Stimulated activated CD4-positive, alpha-beta T cell treated with anti-CD3 and anti-CD28 coated beads, Interleukin-1b, Interleukin-23, amount 100 ng/mL, for 48 hours (primary cell): ENCODE data around the gene CCL21.
A peak's percentile ranks its signal among the peaks of the same experiment; 100 is the strongest.

ENCODE experiments used
- DNase-seq: peaks from one replicate; pipeline ENCODE4 v3.0.0-alpha.2; 2020

The CCL21 gene

DNA sequence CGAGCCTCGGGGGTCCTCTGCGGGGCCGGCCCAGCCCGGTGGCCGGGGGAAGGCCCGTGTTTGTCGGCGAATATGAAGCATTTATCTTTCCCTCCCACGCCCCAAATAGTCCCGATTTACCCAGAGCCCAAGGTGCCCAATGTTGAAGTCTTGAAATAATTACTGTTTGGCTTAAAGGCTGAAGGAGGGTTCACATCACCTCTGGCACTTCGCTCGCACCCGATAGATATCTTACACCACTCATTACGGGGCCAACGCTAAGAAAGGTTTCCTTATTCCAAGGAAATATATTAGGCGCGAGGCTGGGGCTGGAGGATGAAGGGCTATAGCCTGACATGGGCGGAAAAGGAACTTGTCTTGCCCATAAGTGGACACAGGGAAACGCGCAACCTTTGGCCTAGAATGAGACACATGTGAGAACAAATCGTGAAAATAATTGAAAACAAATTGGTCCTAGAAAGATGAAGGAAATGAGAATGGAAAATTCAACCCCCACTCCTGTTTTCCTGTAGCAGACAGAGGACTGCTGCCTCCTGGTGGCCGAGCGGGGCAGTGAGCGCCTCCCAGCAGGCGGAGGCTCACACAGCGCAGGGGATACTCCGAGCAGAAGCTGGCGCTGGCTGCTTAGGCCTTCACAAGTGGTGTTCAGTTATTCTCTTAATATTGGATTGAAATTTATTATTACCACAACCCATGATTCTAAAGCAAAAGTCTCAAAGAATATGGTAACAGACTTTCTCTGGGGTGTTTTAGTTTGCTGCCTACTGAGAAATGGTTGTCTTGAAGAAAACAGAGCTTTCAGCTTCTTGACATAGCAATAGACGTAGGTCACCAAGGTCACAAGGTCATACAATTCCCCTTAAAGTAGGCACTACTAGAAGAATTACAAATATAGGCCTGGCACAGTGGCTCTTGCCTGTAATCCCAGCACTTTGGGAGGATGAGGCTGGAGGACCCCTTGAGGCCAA, 7.9 kb downstream of the CCL21 start:
- DNase-seq, result peak; percentile 78

DNA sequence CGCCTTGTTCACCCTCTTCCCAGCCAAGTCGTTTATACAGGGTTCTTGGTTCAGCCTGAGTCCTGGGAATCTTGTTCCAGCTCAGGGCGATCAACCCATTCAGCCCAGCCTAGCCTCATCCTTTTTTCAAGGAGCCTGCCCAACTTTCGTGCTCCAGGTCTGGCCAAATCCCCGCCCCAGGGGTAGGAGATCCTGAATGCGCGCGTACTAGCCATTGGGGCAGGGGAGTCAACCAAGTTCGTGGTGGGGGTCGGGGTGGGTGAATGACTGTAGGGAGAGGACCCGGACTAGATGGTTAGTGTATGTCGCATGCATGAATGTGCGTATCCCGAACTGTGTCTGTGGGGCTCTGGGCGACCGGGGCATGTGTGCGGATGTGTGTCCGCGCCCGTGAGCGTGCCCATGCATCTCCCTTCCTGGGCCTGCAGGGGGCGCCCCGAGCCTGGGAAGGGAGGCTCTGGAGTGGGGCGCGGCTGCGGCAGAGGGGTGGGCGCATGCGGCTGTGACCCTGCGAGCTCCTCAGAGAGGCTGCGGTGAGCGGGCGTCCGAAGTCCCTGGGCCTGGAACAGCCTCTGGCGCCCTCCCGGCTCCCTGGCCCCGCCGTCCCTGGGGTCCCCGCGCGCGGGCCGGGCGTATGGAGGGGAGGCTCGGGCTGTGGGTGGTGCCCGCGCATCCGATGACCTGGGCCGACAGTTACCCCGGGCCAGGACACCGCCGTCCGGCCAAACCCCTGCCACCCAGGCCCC, 8.7 kb downstream of the CCL21 start:
- DNase-seq, result peak; percentile 80

DNA sequence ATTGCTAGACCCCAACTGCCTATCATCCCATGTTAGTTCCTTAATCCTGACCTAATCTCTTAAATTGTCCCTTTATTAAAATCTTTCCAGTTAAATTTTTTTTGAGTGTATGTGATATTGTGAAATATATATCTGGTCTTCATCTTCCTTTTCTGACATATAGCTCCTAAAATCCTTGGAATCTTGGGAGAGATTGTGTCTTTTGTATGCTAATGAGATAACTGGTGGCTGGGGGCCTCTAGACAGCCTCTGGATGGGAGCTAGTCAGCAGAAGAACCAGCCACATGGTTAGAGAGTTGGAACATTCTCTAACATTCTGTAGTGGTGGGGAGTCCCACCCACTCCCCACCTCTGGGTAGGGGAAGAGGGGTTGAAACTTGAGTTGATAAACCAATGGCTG, 15.1 kb downstream of the CCL21 start:
- DNase-seq, result no peak

DNA sequence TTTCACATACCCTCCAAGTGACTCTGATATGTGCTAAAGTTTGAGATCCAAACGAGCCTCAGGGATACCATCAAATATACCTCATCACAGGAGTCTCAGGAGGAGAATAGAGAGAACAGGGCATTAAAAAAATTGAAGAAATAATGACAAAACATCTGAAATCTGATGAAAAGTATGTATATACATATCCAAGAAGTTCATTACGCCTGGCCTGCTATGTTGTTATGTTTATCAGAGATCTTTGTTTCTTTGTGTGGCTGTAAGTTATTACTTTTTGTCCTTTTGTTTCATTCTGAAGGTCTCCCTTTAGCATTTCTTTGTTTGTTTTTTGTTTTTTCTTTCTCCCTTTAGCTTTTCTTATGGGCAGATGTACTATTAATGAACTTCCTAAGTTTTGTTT, 16.4 kb downstream of the CCL21 start:
- DNase-seq, result no peak

DNA sequence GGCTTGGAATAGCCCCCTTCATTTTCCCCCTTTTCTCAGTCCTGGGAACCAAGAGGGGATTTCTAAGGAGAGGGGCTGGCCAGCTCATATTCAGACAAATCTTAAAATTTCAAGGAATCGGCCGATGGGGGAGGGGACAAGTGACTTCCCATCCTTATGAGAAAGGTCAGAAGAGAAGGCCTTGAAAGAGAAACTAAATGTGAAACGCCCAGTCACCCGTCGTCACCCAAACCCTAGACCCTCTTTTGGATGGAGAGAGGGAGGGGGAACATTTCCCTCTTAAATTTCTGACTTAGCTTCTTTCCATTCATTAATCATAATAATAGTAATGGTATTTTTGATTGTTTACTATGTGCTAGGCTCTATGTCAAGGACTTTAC, 18.0 kb downstream of the CCL21 start:
- no peak for DNase-seq

DNA sequence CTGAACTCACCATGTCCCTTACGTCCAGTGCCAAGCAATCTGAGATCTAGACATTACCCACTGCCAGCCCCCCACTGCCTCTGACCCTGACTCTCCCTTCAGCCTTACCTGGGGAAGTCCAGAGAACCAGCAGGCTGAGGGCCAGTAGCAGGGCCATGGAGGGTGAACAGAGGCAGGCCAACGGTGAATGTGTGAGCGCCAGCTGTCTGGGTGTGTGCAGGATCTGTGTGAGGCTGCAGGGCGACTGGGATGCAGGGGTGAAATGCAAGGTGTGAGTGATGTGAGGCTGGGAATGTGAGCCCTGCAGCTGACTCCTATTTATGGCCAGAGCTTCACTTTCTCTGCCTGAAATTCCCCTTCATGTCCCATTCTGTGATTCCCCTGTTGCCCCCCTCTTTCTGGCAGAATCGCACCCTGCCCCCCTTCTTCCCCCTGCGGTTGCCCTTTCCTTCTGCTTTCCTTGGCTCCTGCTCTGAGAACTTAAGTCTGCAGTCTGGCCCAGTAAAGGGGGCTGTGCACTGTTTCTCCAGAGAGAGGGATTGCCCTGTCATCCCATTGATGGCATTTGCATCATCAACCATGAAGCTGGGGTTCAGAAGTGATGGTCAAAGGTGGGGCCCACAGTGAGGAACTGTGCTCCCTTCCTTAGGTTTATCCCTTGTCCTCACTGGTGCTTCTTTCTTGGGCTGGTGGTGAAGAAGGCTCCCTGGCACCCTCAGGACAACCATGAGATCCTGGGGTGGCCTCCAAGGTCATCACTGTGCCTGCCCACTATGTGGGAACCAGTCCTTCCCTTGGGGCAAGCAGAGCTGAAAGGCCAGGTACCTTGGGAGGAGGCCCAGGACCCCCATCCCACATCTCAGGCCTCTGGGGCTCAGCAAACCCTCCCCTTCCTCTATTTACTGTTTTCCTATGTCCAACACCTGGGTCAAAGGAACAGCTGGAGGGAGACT, 18.7 kb downstream of the CCL21 start, which contains the start of gene CCL19:
Gene CCL19 (minus strand): TSS at position 294 of the 953 bp plus-strand sequence. CDS start 137 bp downstream, at position 157.
- DNase-seq, result no peak

DNA sequence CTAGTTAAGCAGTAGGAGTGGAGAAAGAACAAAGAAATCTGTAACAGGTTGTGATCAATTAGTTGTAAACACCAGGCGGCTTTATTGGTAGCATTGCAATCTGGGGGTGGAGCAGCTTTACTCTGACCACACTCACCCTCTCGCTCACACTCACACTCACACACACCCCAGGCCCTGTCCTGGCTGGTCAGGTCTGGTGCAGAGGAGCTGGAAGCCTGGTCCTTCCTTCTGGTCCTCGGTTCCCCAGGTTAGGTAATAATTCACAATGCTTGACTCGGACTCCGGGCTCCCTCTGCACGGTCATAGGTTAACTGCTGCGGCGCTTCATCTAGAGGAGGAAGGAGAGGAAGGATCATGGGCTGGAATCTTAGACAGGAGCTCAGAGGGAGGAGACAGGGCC, 20.4 kb downstream of the CCL21 start:
- DNase-seq, result no peak

DNA sequence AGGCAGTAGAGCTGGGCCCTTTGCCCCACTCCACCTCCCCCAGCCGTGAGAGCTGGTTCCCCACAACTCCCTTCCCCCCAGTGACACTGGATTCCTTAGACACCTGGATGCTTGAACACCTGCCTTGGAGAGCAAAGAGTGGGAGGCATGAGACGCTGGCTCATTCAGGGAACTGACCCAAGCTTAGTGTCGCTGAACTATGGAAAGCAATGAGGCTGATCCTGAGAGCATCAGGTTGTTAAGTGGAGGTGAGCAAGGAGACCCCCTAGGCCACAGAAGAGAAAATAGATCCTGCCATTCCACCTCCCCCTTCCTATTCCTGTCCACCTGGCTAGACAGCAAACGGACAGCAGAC, 20.8 kb downstream of the CCL21 start:
- DNase-seq, result no peak

DNA sequence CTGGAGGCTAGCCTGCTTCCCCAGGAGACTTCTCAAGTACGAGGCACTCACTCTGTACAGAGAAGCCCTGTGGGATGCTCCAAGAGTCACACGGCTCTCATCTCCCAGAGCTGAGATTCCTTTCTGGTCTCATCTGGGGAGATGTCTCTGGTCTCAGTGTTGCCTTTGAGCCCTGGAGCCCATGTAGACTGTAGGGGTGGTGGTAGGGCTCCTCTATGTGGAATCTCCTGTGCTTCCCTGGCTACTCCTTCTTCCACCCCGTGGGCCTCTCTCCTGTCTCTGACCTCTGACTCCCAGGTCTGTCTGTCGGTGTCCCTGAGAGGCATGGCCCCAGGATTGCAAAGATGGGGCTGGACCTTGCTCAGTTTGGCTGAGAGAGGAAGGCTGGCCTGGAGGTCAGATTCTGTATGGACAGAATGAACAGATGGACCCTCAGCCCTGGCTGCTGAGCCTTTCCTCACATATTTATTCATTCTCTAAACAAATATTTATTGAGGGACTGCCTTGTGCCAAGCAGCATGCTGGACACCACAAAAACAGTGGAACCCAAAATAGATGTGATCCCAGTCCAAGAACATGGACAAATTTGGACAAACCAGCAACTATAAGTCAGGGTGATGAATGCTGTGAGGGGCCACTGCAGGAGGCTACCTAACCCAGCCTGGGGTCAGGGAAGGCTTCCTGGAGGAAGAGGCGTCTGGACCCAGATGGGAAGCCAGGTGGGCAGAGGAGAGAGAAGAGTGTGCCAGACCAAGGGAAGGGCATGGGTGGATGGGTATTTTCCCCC, 21.4 kb downstream of the CCL21 start:
- DNase-seq, result no peak

DNA sequence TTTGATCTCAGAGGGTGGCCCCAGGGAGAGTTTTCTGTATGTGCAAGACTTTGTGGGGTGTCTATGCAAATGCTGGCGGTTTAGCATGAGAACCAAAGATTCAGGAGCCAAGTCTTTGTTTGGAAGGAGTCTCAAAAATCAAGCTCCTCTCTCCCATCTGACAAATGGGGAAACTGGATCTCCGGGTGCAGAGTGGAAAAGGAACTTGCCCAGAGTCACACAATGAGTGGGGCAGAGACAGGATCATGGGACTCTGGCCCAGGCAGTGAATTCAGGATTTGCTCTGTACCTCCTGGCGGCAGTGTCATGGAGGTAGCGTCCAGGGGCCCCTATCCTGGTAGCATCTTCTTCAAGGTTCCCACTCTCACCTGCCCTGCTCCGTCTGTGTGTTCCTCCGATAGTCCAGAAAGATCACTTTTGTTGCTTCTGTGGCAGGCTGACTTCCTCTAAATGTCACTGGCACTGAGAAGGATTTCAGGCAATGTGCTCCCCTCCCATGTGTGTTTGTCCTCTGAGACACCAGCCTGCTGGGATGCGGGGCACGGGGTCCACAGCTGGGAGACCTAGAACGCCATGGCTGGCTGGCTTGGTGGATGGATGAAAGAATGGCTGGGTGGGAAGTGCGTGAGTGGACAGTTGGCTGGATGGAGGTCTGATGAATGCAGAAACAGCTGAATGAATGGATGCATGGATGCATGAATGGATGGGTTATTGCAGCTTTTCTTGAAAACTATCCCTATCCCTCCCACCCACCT, 22.5 kb downstream of the CCL21 start:
- no peak for DNase-seq

DNA sequence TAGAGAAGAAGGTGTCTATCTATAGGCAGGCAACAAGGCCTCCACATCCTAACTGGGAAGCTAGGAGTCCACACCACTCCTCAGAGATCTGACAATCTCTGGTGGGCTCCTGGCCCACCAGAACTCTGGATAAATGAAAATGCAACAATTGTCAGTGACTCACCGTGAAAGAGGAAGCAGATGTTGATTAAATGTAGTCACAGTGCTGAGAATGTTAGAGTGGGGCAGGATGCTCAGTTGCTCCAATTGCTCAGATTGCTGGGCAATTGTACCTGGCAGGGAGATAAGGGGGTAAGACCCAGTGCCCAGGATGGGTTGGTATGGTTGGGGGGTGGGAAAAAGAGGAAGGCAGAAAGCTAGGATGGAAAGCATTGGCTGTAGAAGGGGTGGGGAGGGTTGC, 23.2 kb downstream of the CCL21 start:
- no peak for DNase-seq

DNA sequence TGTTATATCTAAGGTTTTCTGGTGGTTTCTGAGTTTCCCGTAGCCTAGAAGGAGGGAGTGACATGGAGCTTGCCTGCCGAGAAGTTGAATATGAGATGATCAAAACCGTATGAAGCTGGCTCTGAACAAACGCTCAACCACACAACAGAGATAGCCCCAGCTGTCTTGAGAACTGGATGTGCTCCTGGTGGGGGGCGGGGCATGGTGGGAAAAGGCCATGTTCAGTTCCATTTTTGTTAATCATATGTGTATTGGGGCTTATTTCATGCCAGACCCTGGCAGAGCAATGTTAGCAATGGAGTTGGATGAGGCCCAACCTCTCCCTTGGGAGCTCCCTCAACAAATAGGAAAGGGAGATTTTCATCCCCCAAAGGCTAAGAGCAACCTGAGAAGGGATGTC, 23.7 kb downstream of the CCL21 start:
- DNase-seq, result no peak

DNA sequence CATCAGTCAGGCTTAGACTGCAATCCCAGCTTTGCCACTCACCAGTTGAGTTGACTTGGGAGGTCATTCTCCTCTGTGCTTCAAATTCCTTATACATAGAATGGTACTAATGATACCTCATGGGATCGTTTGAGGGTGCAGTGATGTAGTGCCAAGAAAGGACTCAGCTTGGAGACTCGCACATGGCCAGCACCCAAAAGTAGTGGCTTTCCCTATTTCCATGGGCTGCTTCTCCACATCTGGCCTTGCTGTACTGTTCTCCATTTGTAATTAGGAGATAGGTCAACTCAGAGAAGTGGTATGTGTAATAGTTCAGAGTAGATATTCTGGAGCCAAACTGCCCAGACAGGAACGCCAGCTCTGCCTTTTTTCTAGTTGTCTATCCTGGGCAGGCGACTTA, 24.3 kb downstream of the CCL21 start:
- DNase-seq, result no peak

DNA sequence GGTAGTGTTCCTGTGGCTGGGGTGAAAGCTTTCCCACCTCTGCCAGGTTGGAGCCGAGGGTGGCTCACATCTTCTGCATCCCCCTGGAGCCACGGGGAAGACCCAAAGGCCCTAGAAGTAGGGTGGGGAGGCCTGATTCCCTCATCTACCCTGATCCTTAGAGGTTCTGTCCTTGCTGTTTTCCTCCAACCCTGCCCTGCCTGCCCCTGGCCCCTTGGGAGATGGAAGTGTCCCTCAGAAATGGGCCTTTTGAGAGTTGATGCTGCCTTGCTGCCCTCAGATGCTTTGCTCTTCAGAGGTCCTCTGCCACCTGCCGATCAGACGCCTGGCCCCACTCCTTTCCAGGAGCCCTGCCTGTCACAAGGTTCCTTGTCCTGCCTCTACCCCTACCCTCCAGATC, 25.1 kb downstream of the CCL21 start:
- no peak for DNase-seq

DNA sequence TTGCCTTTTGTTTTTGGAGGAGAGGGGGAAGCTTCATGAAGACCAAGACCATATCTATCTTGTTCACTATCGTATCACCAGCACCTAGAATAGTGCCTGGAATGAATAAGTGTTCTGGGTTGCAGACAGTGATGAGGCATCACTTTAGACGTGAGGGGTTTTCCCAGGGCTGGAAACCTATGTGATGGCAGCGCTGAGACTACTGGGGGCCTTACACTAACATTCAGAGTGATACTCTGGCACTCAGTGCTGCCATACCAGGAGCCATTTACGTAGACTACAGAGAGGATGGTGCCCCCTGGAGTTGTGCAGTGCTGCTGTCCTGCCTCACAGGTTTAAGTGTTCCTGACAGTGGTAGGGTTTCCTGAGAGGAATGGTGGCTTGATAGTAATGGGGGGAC, 25.8 kb downstream of the CCL21 start:
- peak; percentile 69 for DNase-seq

DNA sequence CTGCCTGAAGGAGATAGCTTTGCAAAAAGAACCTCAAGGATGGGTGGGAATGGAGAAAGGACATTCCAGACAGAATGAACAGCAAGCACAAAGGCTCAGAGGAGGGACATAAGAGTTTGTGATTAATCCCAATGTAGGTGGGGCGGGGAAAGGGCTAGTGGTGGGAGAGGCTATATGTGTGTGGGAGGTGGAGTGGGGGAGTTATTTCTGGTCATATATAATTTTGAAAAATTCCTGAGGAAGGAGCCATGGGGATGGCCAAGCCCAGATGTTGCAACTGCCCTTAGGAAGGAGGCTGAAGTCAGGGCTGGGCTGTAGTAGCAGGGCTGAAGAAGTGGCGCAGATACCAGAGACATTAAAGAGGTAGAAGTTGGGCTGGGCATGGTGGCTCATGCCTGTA, 34.1 kb downstream of the CCL21 start:
- DNase-seq, result no peak

DNA sequence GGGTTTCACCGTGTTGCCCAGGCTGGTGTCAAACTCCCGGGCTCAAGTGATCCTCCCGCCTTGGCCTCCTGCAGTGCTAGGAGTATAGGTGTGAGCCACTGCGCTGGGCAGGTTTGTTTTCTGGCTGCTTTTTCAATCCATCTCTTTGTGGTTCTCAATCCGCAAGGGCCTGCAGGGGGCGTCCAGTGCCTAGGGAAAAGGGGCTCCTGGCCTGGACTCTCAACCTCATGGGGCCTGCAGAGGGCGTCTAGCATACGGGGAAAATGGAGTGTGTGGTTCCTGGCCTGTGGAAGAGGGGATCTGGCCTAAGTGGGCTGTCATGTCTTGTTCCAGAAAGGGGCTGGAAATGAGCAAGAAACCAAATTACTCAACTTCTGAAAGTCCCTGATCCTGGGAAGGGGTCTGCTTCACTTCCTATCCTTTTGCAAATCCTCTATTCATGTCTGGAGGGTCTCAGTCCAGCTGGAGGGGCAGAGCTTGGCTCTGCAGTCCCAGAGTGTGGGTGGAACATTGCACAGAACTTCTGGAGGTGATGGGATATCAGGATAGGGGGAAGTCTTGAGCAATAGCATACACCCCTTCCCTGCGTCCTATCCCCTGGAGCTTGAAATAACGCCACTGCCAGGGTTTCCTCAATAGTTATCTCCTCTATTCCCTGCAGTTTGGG, 34.8 kb downstream of the CCL21 start:
- DNase-seq, result peak; percentile 70

DNA sequence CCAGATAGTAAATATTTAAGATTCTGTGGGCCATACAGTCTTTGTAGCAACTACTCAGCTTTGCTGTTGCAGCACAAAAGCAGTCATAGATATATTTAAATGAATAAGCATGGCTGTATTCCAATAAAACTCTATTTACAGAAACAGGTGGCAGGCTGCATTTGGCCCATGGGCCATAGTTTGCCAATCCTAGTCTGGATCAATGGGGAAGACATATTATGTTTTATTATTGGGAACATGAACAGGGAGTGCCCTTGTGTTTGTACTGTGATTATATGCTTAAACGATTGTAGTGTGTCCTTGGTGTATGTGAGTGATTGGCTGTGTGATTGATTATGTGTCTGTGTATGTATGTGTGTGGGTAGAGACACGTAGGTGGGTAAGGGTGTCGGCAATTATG, 35.5 kb downstream of the CCL21 start:
- DNase-seq, result no peak

DNA sequence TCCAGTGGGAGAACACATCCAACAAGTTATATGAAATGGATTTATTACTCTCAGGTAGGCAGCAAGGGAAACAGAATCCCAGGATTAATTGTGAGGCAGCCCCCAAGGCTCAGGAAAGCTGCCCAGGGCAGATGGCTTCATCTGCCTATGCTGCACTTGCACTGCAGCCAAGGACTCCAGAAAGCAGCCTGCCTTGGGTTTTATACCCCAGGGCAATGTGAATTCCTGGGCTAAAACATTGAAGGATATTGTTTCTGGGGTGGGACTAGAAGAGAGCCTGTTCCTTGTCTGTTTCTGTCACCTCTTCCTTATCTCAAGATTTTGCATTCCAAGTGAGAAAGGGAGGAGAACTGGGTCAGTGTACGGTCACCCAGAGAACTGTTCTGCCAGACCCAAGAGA, 38.6 kb downstream of the CCL21 start:
- no peak for DNase-seq

DNA sequence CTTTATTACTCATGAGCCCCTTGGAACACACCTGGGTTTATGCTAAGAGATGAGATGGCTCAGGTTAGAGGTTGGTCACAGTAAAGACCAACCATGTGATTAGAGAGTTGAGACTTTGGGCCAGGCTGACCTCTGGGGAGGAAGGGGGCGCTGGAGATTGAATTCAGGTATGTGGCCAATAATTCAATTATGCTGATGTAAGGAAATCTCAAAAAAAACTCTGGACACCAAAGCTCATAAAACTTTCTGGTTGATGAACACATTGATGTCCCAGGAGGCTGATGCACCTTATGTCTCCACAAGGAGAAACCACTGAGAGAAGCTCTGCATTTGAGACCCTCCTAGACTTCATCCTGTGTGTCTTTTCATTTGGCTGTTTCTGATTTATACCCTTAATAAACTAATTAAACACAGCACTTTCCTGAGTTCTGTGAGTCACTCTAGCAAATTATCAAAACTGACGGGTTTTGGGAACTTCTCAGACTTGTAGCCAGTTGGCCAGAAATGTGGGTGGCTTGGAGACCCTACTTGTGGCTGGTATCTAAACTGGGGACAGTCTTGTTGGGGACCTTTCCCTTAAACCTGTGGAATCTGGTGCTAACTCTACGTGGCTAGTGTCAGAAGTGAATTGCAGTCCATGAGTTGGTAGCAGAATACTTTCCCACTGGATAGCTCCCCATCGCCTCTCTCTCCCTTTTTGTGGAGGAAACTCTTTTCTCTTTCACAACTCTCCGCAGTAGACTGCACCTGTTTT, 40.0 kb downstream of the CCL21 start:
- no peak for DNase-seq
